ENCODE results near the gene RNF11. TPM values are rescaled to one million over a fixed set of nuclear protein-coding genes. Genes with fewer than 3 reads are reported as not detected.
A peak's percentile ranks its signal among the peaks of the same experiment; 100 is the strongest.

The RNF11 gene
- total and polyA plus RNA-seq, 7 experiments from 2014 or later, result 22.8 to 64.0 (median 36.6) TPM

DNA sequence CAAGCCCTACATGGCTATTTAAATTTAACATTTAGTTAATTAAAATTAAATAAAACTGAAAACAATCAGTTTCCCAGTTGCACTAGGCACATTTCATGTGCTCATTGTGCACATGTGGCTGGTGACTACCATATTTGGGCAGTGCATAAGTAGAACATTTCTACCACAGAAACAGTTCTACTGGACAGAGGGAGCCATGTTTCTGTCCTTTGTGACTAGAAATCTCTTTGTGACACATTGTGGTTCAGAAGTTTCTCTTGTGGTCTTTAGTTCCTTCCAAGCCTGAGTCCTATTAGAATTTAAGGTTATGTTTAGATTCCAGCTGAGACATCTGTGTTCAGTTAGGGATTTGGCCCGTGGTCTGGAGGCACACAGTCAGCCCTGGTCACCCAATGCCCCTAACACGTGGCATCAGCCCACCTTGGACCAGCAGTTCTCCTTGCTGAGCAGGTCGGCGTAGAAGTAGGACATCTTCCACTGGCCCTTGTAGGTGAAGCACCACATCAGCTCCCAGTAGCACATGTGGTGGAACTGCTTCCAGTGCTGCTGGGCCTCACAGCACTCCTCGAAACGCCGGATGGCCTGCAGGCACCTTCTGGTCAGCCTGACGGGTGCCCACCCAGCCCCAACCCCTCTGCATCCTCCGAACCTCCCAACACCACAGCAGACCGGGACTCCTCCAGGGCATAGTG is 65.2 kb downstream of the RNF11 start:
- H3K36me3 ChIP-seq (ENCODE audit: control insufficient read depth in 2 of 3, insufficient read depth in 3 of 3, low read length in 3 of 3), result no peaks in the 10 kb centered on the region
- no peaks in the 10 kb centered on the region for H3K27me3 Mint-ChIP-seq
- H3K4me3 ChIP-seq (ENCODE audit: low read length), result no peak overlapping the region
- DNase-seq (no peak), ATAC-seq (no peak)
- no peaks in the 10 kb centered on the region for H3K4me1 ChIP-seq (ENCODE audit: control insufficient read depth in 2 of 2, insufficient read depth in 2 of 2, low read length in 2 of 2)
- ChIA-PET POLR2A (no interaction called here), CTCF (no interaction called here)
- H3K4me3 Mint-ChIP-seq, result no peak overlapping the region
- H3K27ac Mint-ChIP-seq, result no peak overlapping the region
- no peaks in the 10 kb centered on the region for H3K9me3 ChIP-seq (ENCODE audit: control insufficient read depth in 2 of 3, low read length in 3 of 3)
- peaks cover 0 to 19% (median 10%) of the 10 kb centered on the region in 7 donors for H3K4me1 Mint-ChIP-seq
- H3K9me3 Mint-ChIP-seq, result no peaks in the 10 kb centered on the region
- no peaks in the 10 kb centered on the region for H3K36me3 Mint-ChIP-seq
- intact Hi-C loops (cut with micrococcal nuclease), result no loop called here
- H3K27me3 ChIP-seq (ENCODE audit: control insufficient read depth in 2 of 2, insufficient read depth in 2 of 2, low read length in 2 of 2), result no peaks in the 10 kb centered on the region
- H3K27ac ChIP-seq (ENCODE audit: low read depth, low read length), result no peak overlapping the region

DNA sequence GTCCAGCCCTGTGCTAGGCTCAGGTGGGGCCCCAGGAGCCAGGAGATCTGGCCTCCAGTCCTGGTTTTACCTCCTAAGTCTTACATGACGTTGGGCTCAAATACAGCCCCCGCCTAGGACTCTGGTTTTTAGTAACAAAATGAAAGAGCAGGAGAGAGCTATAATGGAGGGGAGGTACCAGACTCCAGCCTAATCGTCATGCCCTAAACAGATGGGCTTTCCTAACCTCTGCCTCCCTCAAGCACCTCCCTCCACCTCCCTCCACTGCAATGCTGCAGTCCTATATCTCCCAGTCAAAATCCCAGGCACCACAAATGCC is 65.7 kb downstream of the RNF11 start:
- Mint-ChIP-seq H3K27me3 (no peaks in the 10 kb centered on the region), H3K4me3 (no peak overlapping the region), H3K27ac (no peak overlapping the region), H3K4me1 (peaks cover 0 to 14% (median 9%) of the 10 kb centered on the region in 7 donors), H3K36me3 (no peaks in the 10 kb centered on the region), H3K9me3 (no peaks in the 10 kb centered on the region)
- H3K36me3 ChIP-seq (ENCODE audit: control insufficient read depth in 2 of 3, insufficient read depth in 3 of 3, low read length in 3 of 3), result no peaks in the 10 kb centered on the region
- H3K4me1 ChIP-seq (ENCODE audit: control insufficient read depth in 2 of 2, insufficient read depth in 2 of 2, low read length in 2 of 2), result no peaks in the 10 kb centered on the region
- H3K27ac ChIP-seq (ENCODE audit: low read depth, low read length), result no peak overlapping the region
- no peak overlapping the region for H3K4me3 ChIP-seq (ENCODE audit: low read length)
- CTCF ChIA-PET, result no interaction called here
- no peaks in the 10 kb centered on the region for H3K27me3 ChIP-seq (ENCODE audit: control insufficient read depth in 2 of 2, insufficient read depth in 2 of 2, low read length in 2 of 2)
- POLR2A ChIA-PET, result no interaction called here
- DNase-seq (no peak), ATAC-seq (no peak)
- H3K9me3 ChIP-seq (ENCODE audit: control insufficient read depth in 2 of 3, low read length in 3 of 3), result no peaks in the 10 kb centered on the region
- intact Hi-C loops (cut with micrococcal nuclease), result no loop called here

DNA sequence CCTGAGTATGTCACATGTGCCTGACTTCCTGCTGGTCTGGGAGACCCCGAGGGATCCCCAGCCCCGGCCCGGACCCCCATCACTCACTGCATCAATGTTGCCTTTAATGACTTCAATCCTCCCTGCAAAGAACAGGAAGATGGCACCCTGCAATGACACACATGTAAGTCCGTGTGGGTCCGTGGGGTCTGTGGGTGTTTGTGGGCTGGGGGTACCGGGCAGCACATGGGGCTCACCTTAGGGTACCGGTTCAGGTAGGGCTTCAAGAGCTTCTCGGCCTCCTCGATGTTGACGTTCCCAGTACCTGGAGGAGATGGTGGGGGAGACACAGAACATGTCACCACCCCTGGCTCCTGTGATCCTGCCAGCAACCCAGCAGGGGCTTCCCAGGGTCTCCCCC is 66.2 kb downstream of the RNF11 start:
- Histone ChIP-seq H3K9me3 (ENCODE audit: control insufficient read depth in 2 of 3, low read length in 3 of 3) (no peaks in the 10 kb centered on the region), H3K4me1 (ENCODE audit: control insufficient read depth in 2 of 2, insufficient read depth in 2 of 2, low read length in 2 of 2) (no peaks in the 10 kb centered on the region), H3K4me3 (ENCODE audit: low read length) (no peak overlapping the region), H3K27ac (ENCODE audit: low read depth, low read length) (no peak overlapping the region), H3K27me3 (ENCODE audit: control insufficient read depth in 2 of 2, insufficient read depth in 2 of 2, low read length in 2 of 2) (no peaks in the 10 kb centered on the region), H3K36me3 (ENCODE audit: control insufficient read depth in 2 of 3, insufficient read depth in 3 of 3, low read length in 3 of 3) (no peaks in the 10 kb centered on the region)
- peaks cover 0 to 9% (median 5%) of the 10 kb centered on the region in 7 donors for H3K4me1 Mint-ChIP-seq
- intact Hi-C loops (cut with micrococcal nuclease), result no loop called here
- H3K27me3 Mint-ChIP-seq, result no peaks in the 10 kb centered on the region
- ChIA-PET CTCF (no interaction called here), POLR2A (no interaction called here)
- no peaks in the 10 kb centered on the region for H3K36me3 Mint-ChIP-seq
- H3K4me3 Mint-ChIP-seq, result no peak overlapping the region
- no peak overlapping the region for H3K27ac Mint-ChIP-seq
- H3K9me3 Mint-ChIP-seq, result no peaks in the 10 kb centered on the region
- DNase-seq (no peak), ATAC-seq (no peak)

DNA sequence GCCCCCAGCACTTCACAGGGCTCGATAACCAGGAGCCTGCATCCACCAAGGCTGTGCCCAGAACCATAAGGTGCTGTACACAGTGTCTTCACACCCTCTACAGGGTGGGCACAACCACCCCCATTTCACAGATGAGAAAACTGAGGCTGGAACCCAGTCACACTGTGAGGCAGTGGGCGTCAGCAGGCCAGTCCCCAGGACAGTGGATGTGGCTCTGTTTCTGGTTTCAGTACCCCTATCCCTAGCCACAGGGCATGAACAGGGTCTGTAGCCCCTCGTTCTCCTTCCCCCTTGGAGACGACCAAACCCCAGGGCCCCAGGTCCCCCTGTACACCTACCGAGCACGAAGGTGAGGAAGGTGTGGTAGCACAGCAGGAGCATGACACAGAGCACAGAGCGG is 66.7 kb downstream of the RNF11 start:
- Histone ChIP-seq H3K36me3 (ENCODE audit: control insufficient read depth in 2 of 3, insufficient read depth in 3 of 3, low read length in 3 of 3) (no peaks in the 10 kb centered on the region), H3K4me3 (ENCODE audit: low read length) (no peak overlapping the region), H3K4me1 (ENCODE audit: control insufficient read depth in 2 of 2, insufficient read depth in 2 of 2, low read length in 2 of 2) (no peaks in the 10 kb centered on the region), H3K27me3 (ENCODE audit: control insufficient read depth in 2 of 2, insufficient read depth in 2 of 2, low read length in 2 of 2) (no peaks in the 10 kb centered on the region), H3K9me3 (ENCODE audit: control insufficient read depth in 2 of 3, low read length in 3 of 3) (no peaks in the 10 kb centered on the region), H3K27ac (ENCODE audit: low read depth, low read length) (no peak overlapping the region)
- H3K4me1 Mint-ChIP-seq, result peaks cover 0 to 4% (median 3%) of the 10 kb centered on the region in 7 donors
- H3K4me3 Mint-ChIP-seq, result no peak overlapping the region
- intact Hi-C loops (cut with micrococcal nuclease), result no loop called here
- DNase-seq (no peak), ATAC-seq (no peak)
- no peaks in the 10 kb centered on the region for H3K9me3 Mint-ChIP-seq
- POLR2A ChIA-PET, result no interaction called here
- H3K36me3 Mint-ChIP-seq, result no peaks in the 10 kb centered on the region
- no peaks in the 10 kb centered on the region for H3K27me3 Mint-ChIP-seq
- CTCF ChIA-PET, result no interaction called here
- H3K27ac Mint-ChIP-seq, result no peak overlapping the region

DNA sequence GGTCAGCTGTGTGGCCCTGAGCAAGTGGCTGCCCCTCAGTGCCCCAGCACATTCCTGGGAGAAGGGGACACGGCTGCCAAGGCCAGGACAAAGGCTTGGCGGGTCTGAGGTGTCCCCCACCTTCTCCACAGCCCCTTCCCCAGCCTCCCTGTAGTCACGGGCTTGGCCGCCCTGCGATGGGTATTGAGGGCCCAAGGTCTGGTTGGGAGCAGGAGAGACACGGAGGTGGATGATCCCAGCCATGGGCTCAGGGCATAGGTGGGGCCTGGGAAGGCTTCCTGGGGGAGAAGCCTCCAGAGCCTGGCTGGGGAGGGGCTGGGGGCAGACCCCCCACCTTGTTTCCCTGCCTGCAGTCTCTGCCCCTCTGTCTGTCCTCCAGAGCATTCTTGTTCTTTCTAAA is 67.2 kb downstream of the RNF11 start:
- Mint-ChIP-seq H3K27me3 (no peaks in the 10 kb centered on the region), H3K36me3 (no peaks in the 10 kb centered on the region), H3K4me3 (no peak overlapping the region), H3K27ac (no peak overlapping the region), H3K9me3 (no peaks in the 10 kb centered on the region), H3K4me1 (peaks cover 0 to 3% (median 0%) of the 10 kb centered on the region in 7 donors)
- Histone ChIP-seq H3K4me3 (ENCODE audit: low read length) (no peak overlapping the region), H3K4me1 (ENCODE audit: control insufficient read depth in 2 of 2, insufficient read depth in 2 of 2, low read length in 2 of 2) (no peaks in the 10 kb centered on the region), H3K36me3 (ENCODE audit: control insufficient read depth in 2 of 3, insufficient read depth in 3 of 3, low read length in 3 of 3) (no peaks in the 10 kb centered on the region), H3K9me3 (ENCODE audit: control insufficient read depth in 2 of 3, low read length in 3 of 3) (no peaks in the 10 kb centered on the region), H3K27me3 (ENCODE audit: control insufficient read depth in 2 of 2, insufficient read depth in 2 of 2, low read length in 2 of 2) (no peaks in the 10 kb centered on the region), H3K27ac (ENCODE audit: low read depth, low read length) (no peak overlapping the region)
- intact Hi-C loops (cut with micrococcal nuclease), result no loop called here
- CTCF ChIA-PET, result interaction anchor here (0.6 kb wide), 1 partner anchor 216 kb away, joined by 4 read pairs; the partner anchor contains the start of gene EPS15
- DNase-seq, result no peak
- ATAC-seq, result no peak
- POLR2A ChIA-PET, result no interaction called here

DNA sequence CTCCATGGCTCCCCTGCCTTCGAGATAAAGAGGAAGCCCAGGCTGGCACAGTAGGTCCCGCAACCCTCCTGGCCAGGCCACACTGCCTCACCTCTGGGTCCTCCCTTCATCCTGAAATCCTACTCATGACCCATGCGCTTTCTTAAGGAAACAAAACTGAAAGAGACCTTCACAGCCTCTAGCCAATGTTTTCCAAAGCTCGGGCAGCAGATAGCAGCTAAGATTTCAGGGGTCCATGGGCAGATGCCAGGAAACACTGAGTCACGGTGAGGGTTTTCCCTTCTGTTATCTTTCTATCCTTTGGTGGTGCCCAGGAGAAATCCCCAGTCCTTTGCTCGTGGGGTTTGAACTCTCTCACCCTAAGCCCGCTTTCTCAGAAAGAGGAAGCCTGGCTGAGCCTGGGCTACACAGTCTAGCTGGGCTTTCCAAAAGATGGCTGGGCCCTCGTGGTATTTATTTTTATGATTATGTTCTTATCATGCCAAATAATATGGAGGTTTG is 67.7 kb downstream of the RNF11 start:
- Mint-ChIP-seq H3K36me3 (no peaks in the 10 kb centered on the region), H3K9me3 (no peaks in the 10 kb centered on the region), H3K4me3 (no peak overlapping the region), H3K27me3 (no peaks in the 10 kb centered on the region), H3K4me1 (peaks cover 0 to 3% (median 0%) of the 10 kb centered on the region in 7 donors), H3K27ac (no peak overlapping the region)
- ChIA-PET CTCF (interaction anchor here (0.6 kb wide), 1 partner anchor 215 kb away, joined by 4 read pairs; the partner anchor contains the start of gene EPS15), POLR2A (no interaction called here)
- DNase-seq, result no peak
- H3K27ac ChIP-seq (ENCODE audit: low read depth, low read length), result no peak overlapping the region
- H3K9me3 ChIP-seq (ENCODE audit: control insufficient read depth in 2 of 3, low read length in 3 of 3), result no peaks in the 10 kb centered on the region
- no peaks in the 10 kb centered on the region for H3K27me3 ChIP-seq (ENCODE audit: control insufficient read depth in 2 of 2, insufficient read depth in 2 of 2, low read length in 2 of 2)
- H3K36me3 ChIP-seq (ENCODE audit: control insufficient read depth in 2 of 3, insufficient read depth in 3 of 3, low read length in 3 of 3), result no peaks in the 10 kb centered on the region
- H3K4me3 ChIP-seq (ENCODE audit: low read length), result no peak overlapping the region
- peak; percentile 60 for ATAC-seq
- intact Hi-C loops (cut with micrococcal nuclease), result no loop called here
- no peaks in the 10 kb centered on the region for H3K4me1 ChIP-seq (ENCODE audit: control insufficient read depth in 2 of 2, insufficient read depth in 2 of 2, low read length in 2 of 2)

DNA sequence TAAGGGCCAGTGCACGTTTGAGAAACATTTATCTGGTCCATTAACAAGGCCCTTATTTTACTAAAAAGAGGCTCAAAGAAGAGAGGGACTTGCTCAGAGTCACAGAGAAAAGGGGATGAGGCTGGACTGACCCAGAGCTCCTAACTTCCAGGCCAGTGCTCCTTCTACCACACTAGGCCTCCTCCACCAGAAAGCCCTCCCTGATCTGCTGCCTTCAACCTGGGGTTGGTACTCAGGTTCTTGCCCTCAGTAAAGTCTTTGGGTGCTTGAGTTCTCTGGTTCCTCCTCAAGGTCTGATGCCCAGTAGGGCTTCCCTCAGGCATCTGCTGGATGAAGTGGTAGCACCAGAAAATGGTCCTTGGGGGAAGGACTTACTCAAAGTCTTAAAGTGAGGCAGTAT is 68.3 kb downstream of the RNF11 start:
- CTCF ChIA-PET, result no interaction called here
- Histone ChIP-seq H3K4me3 (ENCODE audit: low read length) (no peak overlapping the region), H3K27me3 (ENCODE audit: control insufficient read depth in 2 of 2, insufficient read depth in 2 of 2, low read length in 2 of 2) (no peaks in the 10 kb centered on the region), H3K9me3 (ENCODE audit: control insufficient read depth in 2 of 3, low read length in 3 of 3) (no peaks in the 10 kb centered on the region), H3K27ac (ENCODE audit: low read depth, low read length) (no peak overlapping the region), H3K4me1 (ENCODE audit: control insufficient read depth in 2 of 2, insufficient read depth in 2 of 2, low read length in 2 of 2) (no peaks in the 10 kb centered on the region), H3K36me3 (ENCODE audit: control insufficient read depth in 2 of 3, insufficient read depth in 3 of 3, low read length in 3 of 3) (no peaks in the 10 kb centered on the region)
- H3K27me3 Mint-ChIP-seq, result no peaks in the 10 kb centered on the region
- ATAC-seq (no peak), DNase-seq (no peak)
- POLR2A ChIA-PET, result no interaction called here
- no peak overlapping the region for H3K27ac Mint-ChIP-seq
- peaks cover 0 to 3% (median 0%) of the 10 kb centered on the region in 7 donors for H3K4me1 Mint-ChIP-seq
- intact Hi-C loops (cut with micrococcal nuclease), result no loop called here
- H3K36me3 Mint-ChIP-seq, result no peaks in the 10 kb centered on the region
- H3K4me3 Mint-ChIP-seq, result no peak overlapping the region
- H3K9me3 Mint-ChIP-seq, result no peaks in the 10 kb centered on the region
